Lower leg skin (tissue), 4 donors: ENCODE data around the gene GALK2. TPM values are rescaled to one million over a fixed set of nuclear protein-coding genes. Genes with fewer than 3 reads are reported as not detected.

Source experiments
- DNase-seq, 2 donors: peaks; one replicate each; pipeline ENCODE4 v3.0.0-alpha.2; 2019; ENCODE audit warnings: low spot score in 2 of 2
- H3K4me3 ChIP-seq: fragments of 200-600 bp; sonication (generic); 2 replicates; pipeline ENCODE4 v1.5.1; 2017; ENCODE audit warnings: mild to moderate bottlenecking, low read depth; ENCODE audit not compliant: poor library complexity, severe bottlenecking
- CTCF ChIP-seq, 3 donors: fragments of 450-650 bp; IDR thresholded peaks; one replicate each; pipeline ENCODE4 v1.5.1; 2016; ENCODE audit warnings: antibody characterized with exemption in 3 of 3, mild to moderate bottlenecking in 3 of 3, moderate library complexity in 2 of 3
- POLR2A ChIP-seq, 2 donors: fragments of 450-650 bp; IDR thresholded peaks; one replicate each; pipeline ENCODE4 v1.6.1; 2016 to 2017; ENCODE audit warnings: antibody characterized with exemption in 2 of 2, mild to moderate bottlenecking in 1 of 2, moderate library complexity in 1 of 2
- WGBS, 2 donors: methylation state at CpG; one replicate each; pipeline ENCODE4 v1.1.5; 2018; 5-methylcytosine and 5-hydroxymethylcytosine counted together
- intact Hi-C: fragments of 100-400 bp; cut with DNase I; formaldehyde crosslinking; loops from one replicate; pipeline ENCODE4 v1.15.0; 2023; ENCODE audit warnings: low total_unique reads
- total RNA-seq, 4 donors: library from RNA; depleted of rRNA; stranded (reverse); fragments of >200 nt; gene quantifications; one replicate each; pipeline ENCODE4 v1.1.0, GENCODE V29; 2016

Gene GALK2
- total RNA-seq, 4 donors from 2014 or later, result 20.7 to 35.4 (median 27.8) TPM

DNA sequence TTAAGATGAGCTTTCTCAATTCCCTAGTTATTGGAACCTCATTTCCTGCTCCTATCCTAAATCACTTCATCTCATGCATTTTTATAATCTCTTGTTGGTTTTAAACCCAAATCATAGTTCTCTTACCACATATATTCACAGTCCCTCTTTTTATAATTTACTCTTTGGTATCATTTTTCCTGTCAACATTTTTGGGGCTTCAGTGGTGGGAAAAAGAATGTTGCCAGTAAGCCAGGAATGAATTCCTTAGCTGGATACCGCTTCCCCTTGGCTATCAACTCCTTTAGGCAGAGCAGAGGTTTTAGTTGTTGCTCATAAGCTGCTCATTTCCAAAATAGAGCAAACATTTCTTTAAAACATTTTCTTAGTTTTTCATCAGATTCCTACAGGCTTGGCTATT is 112.3 kb downstream of the GALK2 start:
- no peak for DNase-seq
- intact Hi-C loops, result no loop called here
- TF ChIP-seq POLR2A (IDR thresholded peaks at IDR 0.05) (no peak), CTCF (IDR thresholded peaks at IDR 0.05) (no peak)
- 73 to 85% methylated on average over 1 of the region's 1 CpG for WGBS, 2 donors
- H3K4me3 ChIP-seq, result no peak overlapping the region

DNA sequence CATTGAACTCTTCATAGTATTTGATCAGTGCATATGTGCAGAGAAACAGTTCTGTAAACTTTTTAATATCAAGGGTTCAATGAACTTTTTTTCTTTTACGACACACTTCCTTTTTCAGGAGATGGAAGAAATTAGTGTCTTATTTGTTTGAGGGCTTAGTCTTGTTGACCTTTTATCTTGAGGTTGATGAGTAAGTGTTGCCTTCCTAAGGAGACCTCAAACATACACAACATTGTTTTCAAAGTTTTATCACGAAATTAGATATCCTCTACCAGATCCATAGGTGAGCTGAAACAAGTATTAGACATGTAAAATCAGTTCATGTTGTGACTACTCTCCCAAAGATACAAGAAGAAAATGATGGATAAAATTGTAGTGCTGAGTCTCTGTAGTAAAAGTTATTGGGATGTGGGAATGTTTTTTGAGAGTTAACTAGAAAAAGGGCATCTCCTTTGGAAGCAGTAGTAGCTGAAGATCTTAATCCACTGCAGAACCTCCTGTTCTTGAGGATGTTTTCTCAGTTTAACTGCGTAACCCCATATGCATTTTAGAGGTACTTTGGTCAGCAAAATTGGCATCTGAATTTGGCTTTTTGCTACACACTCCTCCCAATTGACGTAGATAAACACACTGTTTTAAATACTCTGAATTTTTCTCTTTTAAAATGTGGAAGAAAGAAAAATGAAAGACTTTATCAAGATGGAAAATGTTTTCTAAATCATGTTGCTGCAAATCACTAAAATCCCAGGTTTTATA is 116.8 kb downstream of the GALK2 start:
- H3K4me3 ChIP-seq, result no peak overlapping the region
- 75 to 82% methylated on average over 4 of the region's 4 CpGs for WGBS, 2 donors
- intact Hi-C loops, result no loop called here
- no peak for DNase-seq
- TF ChIP-seq POLR2A (IDR thresholded peaks at IDR 0.05) (no peak), CTCF (IDR thresholded peaks at IDR 0.05) (no peak)

- intact Hi-C loops, result no loop called here
- H3K4me3 ChIP-seq, result no peak overlapping the region
- TF ChIP-seq POLR2A (IDR thresholded peaks at IDR 0.05) (no peak), CTCF (IDR thresholded peaks at IDR 0.05) (no peak)
- DNase-seq, result no peak
Measured at GRCh38 chr15:49287481-49287880, 117.4 kb downstream of the GALK2 start.

DNA sequence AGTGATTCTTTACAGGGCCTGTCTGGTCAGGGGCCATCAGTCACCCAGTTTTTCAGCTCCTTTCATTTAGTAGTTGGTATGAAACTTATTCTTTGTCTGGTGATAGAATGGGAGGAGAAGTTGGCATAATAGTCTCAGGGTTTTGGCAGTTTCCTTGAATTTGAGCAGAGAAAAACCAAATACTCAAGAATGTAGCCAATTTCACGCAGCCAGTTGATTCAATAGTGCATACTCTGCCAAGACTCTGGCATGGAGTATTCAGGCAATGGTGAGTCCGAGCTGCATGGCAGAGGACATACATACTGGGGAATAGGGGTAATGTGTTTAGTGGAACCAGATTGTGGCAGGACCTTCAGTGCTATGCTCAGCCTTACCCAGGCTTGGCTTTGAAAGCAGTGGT is 118.3 kb downstream of the GALK2 start:
- intact Hi-C loops, result no loop called here
- no peak overlapping the region for H3K4me3 ChIP-seq
- 60 to 73% methylated on average over 2 of the region's 2 CpGs for WGBS, 2 donors
- TF ChIP-seq CTCF (IDR thresholded peaks at IDR 0.05) (no peak), POLR2A (IDR thresholded peaks at IDR 0.05) (no peak)
- no peak for DNase-seq

DNA sequence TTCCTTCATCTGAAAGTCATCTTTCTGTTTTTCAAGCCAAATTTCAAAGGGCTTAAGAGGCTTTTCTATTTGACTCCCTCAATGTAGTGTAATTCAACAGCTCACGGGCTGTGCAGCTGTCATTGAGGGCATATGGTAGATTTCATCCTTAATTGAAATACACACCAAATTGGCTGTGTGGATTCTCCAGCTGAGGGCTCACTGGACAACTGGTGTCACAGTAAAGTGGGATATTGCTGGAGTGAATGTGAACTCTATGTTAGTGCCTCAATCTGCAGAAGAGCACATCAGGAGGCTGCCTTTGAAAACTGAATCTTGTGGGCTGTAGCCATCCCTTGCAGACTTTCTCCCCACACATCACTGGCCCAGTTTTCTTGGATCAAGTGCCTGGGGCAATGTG is 120.1 kb downstream of the GALK2 start:
- 32 to 85% methylated on average over 1 of the region's 1 CpG for WGBS, 2 donors
- no peak overlapping the region for H3K4me3 ChIP-seq
- intact Hi-C loops, result no loop called here
- TF ChIP-seq POLR2A (IDR thresholded peaks at IDR 0.05), result no peak
- DNase-seq, result no peak

DNA sequence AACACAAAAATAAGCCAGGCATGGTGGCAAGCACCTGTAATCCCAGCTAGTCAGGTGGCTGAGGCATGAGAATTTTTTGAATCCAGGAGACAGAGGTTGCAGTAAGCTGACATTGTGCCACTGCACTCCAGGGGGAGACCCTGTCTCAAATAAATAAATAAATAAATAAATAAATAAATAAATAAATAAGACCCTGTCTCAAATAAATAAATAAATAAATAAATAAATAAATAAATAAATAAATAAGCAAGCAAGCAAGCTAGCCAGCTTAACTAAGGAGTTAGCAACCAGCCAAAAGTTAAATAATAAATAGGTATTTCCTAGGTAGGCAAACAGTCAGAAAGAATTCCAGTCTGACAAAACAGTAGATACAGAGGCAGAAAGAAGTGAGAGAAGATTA is 123.9 kb downstream of the GALK2 start:
- TF ChIP-seq POLR2A (IDR thresholded peaks at IDR 0.05) (no peak), CTCF (IDR thresholded peaks at IDR 0.05) (no peak)
- intact Hi-C loops, result no loop called here
- DNase-seq, result no peak
- H3K4me3 ChIP-seq, result no peak overlapping the region
